Transverse colon (tissue), 4 donors: ENCODE data around the gene CCT8.

Source experiments
- EP300 ChIP-seq: sonication (generic); formaldehyde crosslinking; IDR thresholded peaks from one replicate; pipeline ENCODE4 v1.6.1; 2017; ENCODE audit warnings: antibody characterized with exemption, low read depth
- POLR2A ChIP-seq: fragments of 450-650 bp; IDR thresholded peaks from one replicate; pipeline ENCODE4 v1.6.1; 2016; ENCODE audit warnings: antibody characterized with exemption, mild to moderate bottlenecking, moderate library complexity
- POLR2AphosphoS5 ChIP-seq, 3 donors: sonication (generic); formaldehyde crosslinking; IDR thresholded peaks; one replicate each; pipeline ENCODE4 v1.6.1; 2016; ENCODE audit warnings: antibody characterized with exemption in 3 of 3
- TF ChIP-seq, protein P1 (sequence below), 5 experiments: fragments of 200-600 bp in 3 of 5; fragments of 450-650 bp in 2 of 5; sonication (generic) in 3 of 5; IDR thresholded peaks; 1 replicate in 2 of 5; 2 replicates in 3 of 5; pipeline ENCODE4 v1.5.1; 2016 to 2017; ENCODE audit warnings: antibody characterized with exemption in 5 of 5, inconsistent platforms in 3 of 5, mild to moderate bottlenecking in 2 of 5, moderate library complexity in 1 of 5

DNA sequence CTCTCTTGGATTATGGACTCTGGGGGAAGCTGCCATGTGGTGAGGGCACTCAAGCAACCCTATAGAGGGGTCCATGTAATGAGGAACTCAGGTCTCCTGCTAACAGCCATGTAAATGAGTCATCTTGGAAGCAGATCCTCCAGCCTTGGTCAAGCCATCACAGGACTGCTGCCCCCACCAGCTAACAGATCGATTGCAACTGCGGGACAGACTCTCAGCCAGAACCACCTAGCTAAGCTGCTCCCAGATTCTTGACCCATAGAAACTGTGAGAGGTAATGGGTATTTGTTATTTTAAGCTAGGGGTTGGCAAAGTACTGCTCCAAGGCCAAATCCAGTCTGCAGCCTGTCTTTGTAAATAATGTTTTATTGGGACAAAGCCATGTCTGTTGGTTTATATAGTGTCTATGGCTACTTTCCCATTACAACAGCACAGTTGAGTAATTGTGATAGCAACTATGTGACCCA is 29.4 kb upstream of the CCT8 start:
- TF ChIP-seq, protein P1, sequence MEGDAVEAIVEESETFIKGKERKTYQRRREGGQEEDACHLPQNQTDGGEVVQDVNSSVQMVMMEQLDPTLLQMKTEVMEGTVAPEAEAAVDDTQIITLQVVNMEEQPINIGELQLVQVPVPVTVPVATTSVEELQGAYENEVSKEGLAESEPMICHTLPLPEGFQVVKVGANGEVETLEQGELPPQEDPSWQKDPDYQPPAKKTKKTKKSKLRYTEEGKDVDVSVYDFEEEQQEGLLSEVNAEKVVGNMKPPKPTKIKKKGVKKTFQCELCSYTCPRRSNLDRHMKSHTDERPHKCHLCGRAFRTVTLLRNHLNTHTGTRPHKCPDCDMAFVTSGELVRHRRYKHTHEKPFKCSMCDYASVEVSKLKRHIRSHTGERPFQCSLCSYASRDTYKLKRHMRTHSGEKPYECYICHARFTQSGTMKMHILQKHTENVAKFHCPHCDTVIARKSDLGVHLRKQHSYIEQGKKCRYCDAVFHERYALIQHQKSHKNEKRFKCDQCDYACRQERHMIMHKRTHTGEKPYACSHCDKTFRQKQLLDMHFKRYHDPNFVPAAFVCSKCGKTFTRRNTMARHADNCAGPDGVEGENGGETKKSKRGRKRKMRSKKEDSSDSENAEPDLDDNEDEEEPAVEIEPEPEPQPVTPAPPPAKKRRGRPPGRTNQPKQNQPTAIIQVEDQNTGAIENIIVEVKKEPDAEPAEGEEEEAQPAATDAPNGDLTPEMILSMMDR (IDR thresholded peaks at IDR 0.05) = no peak
- TF ChIP-seq POLR2A (no peak), POLR2AphosphoS5 (IDR thresholded peaks at IDR 0.05) (no peak), EP300 (no peak)
